Erythroblast (primary cell): Measurements from ENCODE around the gene CAV2.

Experiments used
- DNase-seq, 2 experiments: peaks; one replicate each; lab custom pipeline; 2025; lab: John Stamatoyannopoulos, UW
- GATA1 ChIP-seq: IDR thresholded peaks from 2 replicates; pipeline ENCODE4 v1.6.1; 2011; ENCODE audit warnings: low read depth, mild to moderate bottlenecking, control low read depth, low read length, moderate library complexity
- POLR2A ChIP-seq: IDR thresholded peaks from 2 replicates; pipeline ENCODE4 v1.6.1; 2011; ENCODE audit warnings: mild to moderate bottlenecking, low read length

CAV2 gene

DNA sequence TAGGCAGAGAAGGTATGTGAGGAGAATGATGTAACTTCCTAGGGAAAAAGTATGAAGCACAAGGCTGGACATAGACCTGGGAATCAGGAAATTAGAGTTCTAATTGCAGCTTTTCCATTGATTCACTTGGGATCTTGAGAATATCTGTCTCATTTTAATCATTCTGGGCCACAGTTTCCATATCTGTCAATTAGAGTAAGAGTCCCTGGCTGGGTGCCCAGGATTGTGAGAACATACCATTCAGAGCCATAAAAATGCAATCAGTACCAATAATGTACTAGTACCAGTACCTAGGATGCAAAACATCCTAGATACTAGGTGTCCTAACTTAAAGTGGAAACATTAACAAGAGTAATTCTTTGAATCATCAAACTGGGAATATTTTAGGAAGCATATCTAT is 54.9 kb downstream of the CAV2 start:
- TF ChIP-seq GATA1, result no peak
- no peak for TF ChIP-seq POLR2A
- no peak for DNase-seq

DNA sequence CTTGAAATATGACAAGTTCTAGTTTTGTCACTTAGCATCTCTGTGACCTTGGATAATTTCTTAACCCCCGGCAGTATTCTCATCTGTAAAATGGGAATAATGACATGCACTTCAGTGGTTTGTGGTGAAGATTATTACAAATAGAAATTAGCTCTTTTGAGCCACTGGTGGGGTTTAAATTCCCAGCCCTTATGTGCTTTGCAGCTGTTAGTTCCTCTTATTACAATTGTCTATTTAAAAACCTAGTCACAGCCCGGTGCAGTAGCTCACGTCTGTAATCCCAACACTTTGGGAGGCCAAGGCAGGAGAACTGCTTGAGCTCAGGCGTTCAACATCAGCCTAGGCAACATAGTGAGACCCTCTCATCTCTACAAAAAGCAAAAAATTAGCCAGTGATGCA is 55.4 kb downstream of the CAV2 start:
- DNase-seq, result no peak
- no peak for TF ChIP-seq POLR2A
- TF ChIP-seq GATA1, result no peak

DNA sequence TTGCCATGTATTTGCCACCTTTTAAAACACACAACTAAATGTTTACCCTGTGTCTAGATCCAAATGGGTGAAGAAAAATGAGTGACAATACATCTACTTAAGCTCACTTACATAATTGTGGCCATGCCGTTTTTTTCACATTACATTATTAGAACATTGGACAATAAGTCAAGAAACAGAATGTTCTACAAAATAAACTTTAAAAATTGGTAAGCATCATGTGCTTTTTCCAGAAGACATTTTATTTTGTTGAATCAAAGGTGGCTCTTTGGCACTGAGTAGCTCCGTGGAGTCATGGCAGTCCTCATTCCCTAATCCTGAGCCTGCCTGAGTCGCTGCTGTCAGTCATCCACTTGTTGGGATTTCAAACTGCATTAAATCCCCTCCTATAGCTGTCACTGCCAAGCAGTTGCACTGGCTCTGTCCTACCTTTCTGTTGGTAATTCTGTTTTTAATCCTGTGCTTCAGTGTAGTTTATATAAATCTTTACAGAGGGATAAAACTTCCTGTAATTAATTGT is 57.6 kb downstream of the CAV2 start:
- no peak for TF ChIP-seq GATA1
- TF ChIP-seq POLR2A, result no peak
- DNase-seq, result no peak

DNA sequence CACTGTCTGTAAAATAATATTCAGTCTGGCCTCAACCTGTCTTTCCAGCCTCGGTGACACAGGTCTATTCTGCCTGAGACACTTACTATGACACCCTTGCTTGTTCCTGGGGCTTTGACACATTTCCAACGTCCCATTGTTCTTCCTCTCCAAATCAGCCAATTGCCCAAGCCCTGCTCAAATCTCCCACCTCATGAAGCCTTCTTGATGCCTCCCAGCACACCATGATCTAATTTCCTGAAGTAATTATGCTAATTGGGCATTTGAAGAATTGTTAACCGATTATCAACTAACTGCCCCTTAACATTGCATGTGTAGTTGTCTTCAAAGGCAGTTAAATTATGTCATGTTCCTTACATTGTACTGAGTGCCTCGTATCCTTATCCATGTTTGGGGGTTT is 58.4 kb downstream of the CAV2 start:
- DNase-seq, result no peak

More for the DNA sequence above, 58.4 kb downstream of the CAV2 start:
- no peak for TF ChIP-seq POLR2A
- no peak for TF ChIP-seq GATA1
